Fibroblast of lung (primary cell): Measurements from ENCODE around the gene MUC4. TPM values are rescaled to one million over a fixed set of nuclear protein-coding genes. Genes with fewer than 3 reads are reported as not detected.

ENCODE experiments used
- DNase-seq, 2 donors: peaks; one replicate each; pipeline versions ENCODE4 v3.0.0 to v3.0.0-alpha.2; 2010; ENCODE audit warnings: low read depth in 2 of 2
- H2AFZ ChIP-seq: 2 replicates; pipeline ENCODE4 v1.5.1; 2012; ENCODE audit warnings: low read length, control low read depth, inconsistent platforms
- H3K27ac ChIP-seq: 2 replicates; pipeline ENCODE4 v1.5.1; 2011; ENCODE audit warnings: low read length, control low read depth; ENCODE audit not compliant: insufficient read depth
- H3K27me3 ChIP-seq: 2 replicates; pipeline ENCODE4 v1.5.1; 2011; ENCODE audit warnings: mild to moderate bottlenecking, low read length; ENCODE audit not compliant: control insufficient read depth, insufficient read depth
- H3K36me3 ChIP-seq: 2 replicates; pipeline ENCODE4 v1.5.1; 2011; ENCODE audit warnings: low read length; ENCODE audit not compliant: control insufficient read depth, insufficient read depth
- H3K4me1 ChIP-seq: 2 replicates; pipeline ENCODE4 v1.5.1; 2011; ENCODE audit warnings: low read length; ENCODE audit not compliant: control insufficient read depth, insufficient read depth; ENCODE audit errors: extremely low read depth
- H3K4me2 ChIP-seq: 2 replicates; pipeline ENCODE4 v1.5.1; 2011; ENCODE audit warnings: low read length, control low read depth; ENCODE audit not compliant: insufficient read depth; ENCODE audit errors: extremely low read depth
- H3K4me3 ChIP-seq, 4 experiments: fragments of 200-600 bp in 1 of 4; sonication (generic) in 1 of 4; replicated peaks in 1 of 4; 2 replicates each; pipeline ENCODE4 v1.5.1; 2011 to 2016; ENCODE audit warnings: low read length in 4 of 4, low read depth in 3 of 4, mild to moderate bottlenecking in 3 of 4, control low read depth in 2 of 4, inconsistent platforms in 1 of 4, mixed read lengths in 1 of 4; ENCODE audit not compliant: insufficient read depth in 1 of 4; ENCODE audit errors: control extremely low read depth in 1 of 4
- H3K79me2 ChIP-seq: 2 replicates; pipeline ENCODE4 v1.5.1; 2012; ENCODE audit warnings: mild to moderate bottlenecking, low read length, inconsistent platforms; ENCODE audit not compliant: control insufficient read depth, insufficient read depth
- H3K9ac ChIP-seq: 2 replicates; pipeline ENCODE4 v1.5.1; 2011; ENCODE audit warnings: mild to moderate bottlenecking, low read length, control low read depth; ENCODE audit not compliant: insufficient read depth
- H3K9me3 ChIP-seq: 2 replicates; pipeline ENCODE4 v1.5.1; 2012; ENCODE audit warnings: low read depth, low read length; ENCODE audit not compliant: control insufficient read depth, insufficient read depth
- H4K20me1 ChIP-seq: 2 replicates; pipeline ENCODE4 v1.5.1; 2011; ENCODE audit warnings: low read length; ENCODE audit not compliant: control insufficient read depth, insufficient read depth; ENCODE audit errors: extremely low read depth
- CTCF ChIP-seq, 2 donors: IDR thresholded peaks in 1 of 2; conservative IDR thresholded peaks in 1 of 2; 1 replicate in 1 of 2; 2 replicates in 1 of 2; pipeline ENCODE4 v1.5.1; 2011 to 2012; ENCODE audit warnings: low read length in 2 of 2, control low read depth in 1 of 2, inconsistent platforms in 1 of 2, low read depth in 1 of 2, mild to moderate bottlenecking in 1 of 2
- EZH2 ChIP-seq: IDR thresholded peaks from 2 replicates; pipeline ENCODE4 v1.5.1; 2012; ENCODE audit warnings: low read length, control low read depth, mild to moderate bottlenecking; ENCODE audit errors: missing control alignments
- polyA plus RNA-seq, 2 donors: library from polyadenylated mRNA; depleted of rRNA in 1 of 2; stranded (reverse) in 1 of 2; unstranded in 1 of 2; fragments of >200 nt; gene quantifications; 2 replicates each; pipeline ENCODE4 v1.2.1, GENCODE V29; 2011 to 2012; ENCODE audit warnings: missing spikeins in 1 of 2
- total RNA-seq: library from RNA; depleted of rRNA; stranded (reverse); fragments of >200 nt; gene quantifications from 2 replicates; pipeline ENCODE4 v1.2.1, GENCODE V29; 2014

Gene MUC4
- total and polyA plus RNA-seq, 2 donors (not counting 1 experiment from before 2014, with no cell fraction given) = not detected

DNA sequence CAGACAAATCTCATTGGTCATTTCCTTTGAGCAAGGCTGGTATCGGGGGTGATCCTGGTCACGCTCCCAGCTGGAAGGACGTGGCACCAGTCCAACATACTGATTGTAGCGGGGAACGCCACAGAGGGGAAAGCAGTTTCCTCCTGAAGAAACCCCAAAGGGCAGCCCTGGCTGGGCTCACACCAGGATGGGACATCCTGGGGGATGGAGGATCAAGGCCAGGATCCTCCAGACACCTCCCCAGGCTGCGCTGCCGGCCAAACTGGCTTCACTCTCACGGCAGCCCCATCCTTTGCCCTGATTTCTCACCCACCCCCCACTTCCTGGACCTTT is 54.3 kb downstream of the MUC4 start:
- peaks cover 27% of the 10 kb centered on the region for H3K27me3 ChIP-seq
- H3K27ac ChIP-seq = no peak overlapping the region
- H3K79me2 ChIP-seq = no peaks in the 10 kb centered on the region
- H3K4me2 ChIP-seq = no peak overlapping the region
- TF ChIP-seq EZH2 = no peak
- no peak for TF ChIP-seq CTCF (conservative IDR thresholded peaks at IDR 0.05 in 1 of 2, IDR thresholded peaks at IDR 0.05 in 1 of 2; ENCODE audit: low read depth in 1 of 2, low read length in 2 of 2)
- H3K4me1 ChIP-seq = no peaks in the 10 kb centered on the region
- DNase-seq = no peak
- no peaks in the 10 kb centered on the region for H3K36me3 ChIP-seq
- H3K4me3 ChIP-seq = no peak overlapping the region
- no peak overlapping the region for H2AFZ ChIP-seq
- H3K9ac ChIP-seq = no peak overlapping the region
- H3K9me3 ChIP-seq = no peaks in the 10 kb centered on the region
- no peaks in the 10 kb centered on the region for H4K20me1 ChIP-seq

GRCh38 chr3:195755791-195756676 is 55.7 kb downstream of the MUC4 start:
- H2AFZ ChIP-seq = no peak overlapping the region
- H3K9ac ChIP-seq = no peak overlapping the region
- no peak for TF ChIP-seq CTCF (conservative IDR thresholded peaks at IDR 0.05 in 1 of 2, IDR thresholded peaks at IDR 0.05 in 1 of 2; ENCODE audit: low read depth in 1 of 2, low read length in 2 of 2)
- TF ChIP-seq EZH2 = no peak
- peaks cover 20% of the 10 kb centered on the region for H3K27me3 ChIP-seq
- H3K36me3 ChIP-seq = no peaks in the 10 kb centered on the region
- H3K4me2 ChIP-seq = no peak overlapping the region
- no peaks in the 10 kb centered on the region for H3K79me2 ChIP-seq
- no peaks in the 10 kb centered on the region for H4K20me1 ChIP-seq
- no peak overlapping the region for H3K27ac ChIP-seq
- no peaks in the 10 kb centered on the region for H3K4me1 ChIP-seq
- DNase-seq = no peak
- H3K9me3 ChIP-seq = no peaks in the 10 kb centered on the region
- no peak overlapping the region for H3K4me3 ChIP-seq

DNA sequence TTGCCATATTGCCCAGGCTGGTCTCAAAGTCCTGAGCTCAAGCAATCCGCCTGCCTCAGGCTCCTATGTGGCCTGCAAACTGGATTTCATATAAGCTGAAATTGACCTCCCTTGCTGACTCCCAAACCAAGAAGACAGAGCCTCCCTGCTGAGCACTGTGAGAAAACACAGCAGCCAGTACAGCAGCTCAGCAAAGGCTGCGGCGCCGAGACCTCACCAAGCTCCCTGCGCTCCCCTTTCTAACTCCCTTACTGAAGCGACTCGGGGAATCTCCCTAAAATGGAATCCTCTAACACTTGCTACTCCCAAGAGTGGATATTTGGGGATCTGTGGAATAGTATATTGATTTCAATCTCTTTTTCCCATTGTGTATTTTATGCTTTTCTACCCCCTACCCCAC is 56.3 kb downstream of the MUC4 start:
- no peaks in the 10 kb centered on the region for H3K9me3 ChIP-seq
- no peaks in the 10 kb centered on the region for H3K4me1 ChIP-seq
- no peak overlapping the region for H3K27ac ChIP-seq
- no peak overlapping the region for H2AFZ ChIP-seq
- H3K36me3 ChIP-seq = no peaks in the 10 kb centered on the region
- H4K20me1 ChIP-seq = no peaks in the 10 kb centered on the region
- no peak overlapping the region for H3K4me2 ChIP-seq
- DNase-seq = no peak
- H3K4me3 ChIP-seq = no peak overlapping the region
- H3K79me2 ChIP-seq = no peaks in the 10 kb centered on the region
- H3K27me3 ChIP-seq = peaks cover 16% of the 10 kb centered on the region
- H3K9ac ChIP-seq = no peak overlapping the region
- TF ChIP-seq EZH2 (no peak), CTCF (conservative IDR thresholded peaks at IDR 0.05 in 1 of 2, IDR thresholded peaks at IDR 0.05 in 1 of 2; ENCODE audit: low read depth in 1 of 2, low read length in 2 of 2) (no peak)
